Astrocyte (in vitro differentiated cells and primary cell): ENCODE results near the gene DNALI1. TPM values are rescaled to one million over a fixed set of nuclear protein-coding genes. Genes with fewer than 3 reads are reported as not detected.
"Not testable (repeated sequence)": the region's sequence is repeated elsewhere in the genome, so short reads cannot be mapped to it uniquely, and the experiment has no call there.

Experiments used
- DNase-seq: peaks from one replicate; pipeline ENCODE4 v3.0.0-alpha.2; 2010; ENCODE audit warnings: low read depth
- FAIRE-seq: peaks from 2 replicates; lab custom pipeline; 2011; peaks lifted over from hg19 to GRCh38; lab: Jason Lieb, UNC
- H2AFZ ChIP-seq: 2 replicates; pipeline ENCODE4 v1.6.0; 2012; ENCODE audit warnings: low read depth, low read length, inconsistent platforms
- H3K27ac ChIP-seq: 2 replicates; pipeline ENCODE4 v1.5.1; 2011; ENCODE audit warnings: low read depth, low read length, inconsistent platforms
- H3K27me3 ChIP-seq: 2 replicates; pipeline ENCODE4 v1.6.0; 2011; ENCODE audit warnings: low read length, inconsistent platforms; ENCODE audit not compliant: insufficient read depth
- H3K36me3 ChIP-seq: 2 replicates; pipeline ENCODE4 v1.5.1; 2011; ENCODE audit warnings: low read length, inconsistent platforms; ENCODE audit not compliant: insufficient read depth
- H3K4me1 ChIP-seq: 2 replicates; pipeline ENCODE4 v1.5.1; 2011; ENCODE audit warnings: low read length, inconsistent platforms; ENCODE audit not compliant: insufficient read depth
- H3K4me2 ChIP-seq: 2 replicates; pipeline ENCODE4 v1.6.0; 2012; ENCODE audit warnings: low read length, inconsistent platforms
- H3K4me3 ChIP-seq: 2 replicates; pipeline ENCODE4 v1.5.1; 2011; ENCODE audit warnings: low read depth, mild to moderate bottlenecking, low read length, inconsistent platforms; ENCODE audit not compliant: insufficient read depth
- H3K79me2 ChIP-seq: 2 replicates; pipeline ENCODE4 v1.6.0; 2012; ENCODE audit warnings: mild to moderate bottlenecking, low read length, inconsistent platforms; ENCODE audit not compliant: insufficient read depth
- H3K9ac ChIP-seq: 2 replicates; pipeline ENCODE4 v1.6.0; 2012; ENCODE audit warnings: mild to moderate bottlenecking, low read length, inconsistent platforms
- H3K9me3 ChIP-seq: 2 replicates; pipeline ENCODE4 v1.5.1; 2012; ENCODE audit warnings: low read depth, mild to moderate bottlenecking, low read length, inconsistent platforms; ENCODE audit not compliant: insufficient read depth
- H4K20me1 ChIP-seq: 2 replicates; pipeline ENCODE4 v1.6.0; 2012; ENCODE audit warnings: low read length, inconsistent platforms; ENCODE audit not compliant: insufficient read depth
- H3K27ac Mint-ChIP-seq: one replicate; pipeline ENCODE4 v1.8.0; 2021; ENCODE audit warnings: mild to moderate bottlenecking, mixed read lengths; ENCODE audit not compliant: unreplicated experiment
- H3K27me3 Mint-ChIP-seq: one replicate; pipeline ENCODE4 v1.8.0; 2021; ENCODE audit warnings: low read depth, mixed read lengths; ENCODE audit not compliant: unreplicated experiment
- H3K36me3 Mint-ChIP-seq: one replicate; pipeline ENCODE4 v1.8.0; 2021; ENCODE audit warnings: low read depth, mixed read lengths; ENCODE audit not compliant: unreplicated experiment
- H3K4me1 Mint-ChIP-seq: one replicate; pipeline ENCODE4 v1.8.0; 2021; ENCODE audit warnings: low read depth, mixed read lengths; ENCODE audit not compliant: unreplicated experiment
- H3K4me3 Mint-ChIP-seq: one replicate; pipeline ENCODE4 v1.8.0; 2021; ENCODE audit warnings: mild to moderate bottlenecking, moderate library complexity, mixed read lengths; ENCODE audit not compliant: unreplicated experiment
- H3K9me3 Mint-ChIP-seq: one replicate; pipeline ENCODE4 v1.8.0; 2021; ENCODE audit warnings: mild to moderate bottlenecking, mixed read lengths; ENCODE audit not compliant: unreplicated experiment
- CTCF ChIP-seq: IDR thresholded peaks from 2 replicates; pipeline ENCODE4 v1.5.1; 2011; ENCODE audit warnings: low read depth, mild to moderate bottlenecking, inconsistent platforms, low read length, moderate library complexity; ENCODE audit not compliant: insufficient read depth
- EZH2 ChIP-seq: IDR thresholded peaks from 2 replicates; pipeline ENCODE4 v1.6.1; 2012; ENCODE audit warnings: mild to moderate bottlenecking, low read length, inconsistent platforms; ENCODE audit not compliant: insufficient read depth
- total RNA-seq: library from RNA; stranded (reverse); gene quantifications from 2 replicates; pipeline ENCODE4 v1.2.1, GENCODE V29; 2021

Gene DNALI1
- total RNA-seq, 1 donor from 2014 or later, result 9.6 TPM

GRCh38 chr1:37532418-37533156 lies 24.2 kb upstream of the DNALI1 start:
- not testable (repeated sequence) for H3K4me3 ChIP-seq, H3K9ac ChIP-seq, H2AFZ ChIP-seq, H3K27me3 ChIP-seq, FAIRE-seq, DNase-seq, H3K4me1 Mint-ChIP-seq, H3K4me2 ChIP-seq, H3K27ac ChIP-seq, H3K9me3 ChIP-seq, H3K27me3 Mint-ChIP-seq, H3K4me3 Mint-ChIP-seq, H3K27ac Mint-ChIP-seq, H3K9me3 Mint-ChIP-seq
- H3K36me3 ChIP-seq, result peaks cover 21% of the 10 kb centered on the region
- H3K79me2 ChIP-seq, result peaks cover 11% of the 10 kb centered on the region
- H3K4me1 ChIP-seq, result peaks cover 12% of the 10 kb centered on the region
- peaks cover 15% of the 10 kb centered on the region for H4K20me1 ChIP-seq
- peaks cover 11% of the 10 kb centered on the region for H3K36me3 Mint-ChIP-seq

GRCh38 chr1:37533317-37534093 lies 23.2 kb upstream of the DNALI1 start:
- peaks cover 15% of the 10 kb centered on the region for H3K36me3 Mint-ChIP-seq
- Histone ChIP-seq H3K4me2 (no peak overlapping the region), H4K20me1 (peaks cover 15% of the 10 kb centered on the region), H3K27ac (peak overlapping the region; percentile 72), H3K4me1 (peaks cover 15% of the 10 kb centered on the region), H3K9ac (peak overlapping the region; percentile 49), H3K27me3 (no peaks in the 10 kb centered on the region), H3K36me3 (peaks cover 24% of the 10 kb centered on the region), H2AFZ (no peak overlapping the region), H3K79me2 (peaks cover 11% of the 10 kb centered on the region), H3K9me3 (no peaks in the 10 kb centered on the region), H3K4me3 (no peak overlapping the region)
- peaks cover 8% of the 10 kb centered on the region for H3K4me1 Mint-ChIP-seq
- FAIRE-seq (no peak), DNase-seq (no peak)
- TF ChIP-seq CTCF (no peak), EZH2 (no peak)
- H3K27me3 Mint-ChIP-seq, result no peaks in the 10 kb centered on the region
- no peak overlapping the region for H3K4me3 Mint-ChIP-seq
- no peaks in the 10 kb centered on the region for H3K9me3 Mint-ChIP-seq
- H3K27ac Mint-ChIP-seq, result peak overlapping the region; percentile 98

GRCh38 chr1:37537378-37537777 lies 19.4 kb upstream of the DNALI1 start:
- no peak for TF ChIP-seq EZH2
- no peak for TF ChIP-seq CTCF
- Mint-ChIP-seq H3K27me3 (no peaks in the 10 kb centered on the region), H3K4me3 (no peak overlapping the region), H3K27ac (no peak overlapping the region), H3K4me1 (peaks cover 8% of the 10 kb centered on the region), H3K36me3 (peaks cover 20% of the 10 kb centered on the region), H3K9me3 (no peaks in the 10 kb centered on the region)
- peaks cover 15% of the 10 kb centered on the region for H3K4me1 ChIP-seq
- FAIRE-seq, result no peak
- no peak overlapping the region for H3K4me3 ChIP-seq
- H4K20me1 ChIP-seq, result peaks cover 19% of the 10 kb centered on the region
- no peak for DNase-seq
- H3K79me2 ChIP-seq, result peaks cover 14% of the 10 kb centered on the region
- H3K36me3 ChIP-seq, result peaks cover 47% of the 10 kb centered on the region
- H3K4me2 ChIP-seq, result no peak overlapping the region
- H3K9me3 ChIP-seq, result no peaks in the 10 kb centered on the region
- H3K27me3 ChIP-seq, result no peaks in the 10 kb centered on the region
- H2AFZ ChIP-seq, result no peak overlapping the region
- H3K27ac ChIP-seq, result peak overlapping the region; percentile 23
- H3K9ac ChIP-seq, result no peak overlapping the region

GRCh38 chr1:37539154-37539553 lies 17.6 kb upstream of the DNALI1 start:
- not testable (repeated sequence) for H3K27me3 Mint-ChIP-seq, FAIRE-seq, H3K4me3 Mint-ChIP-seq, H3K4me2 ChIP-seq, H3K4me3 ChIP-seq, H3K27ac Mint-ChIP-seq, H3K9ac ChIP-seq, H3K9me3 Mint-ChIP-seq, H3K27me3 ChIP-seq, H3K4me1 Mint-ChIP-seq, H2AFZ ChIP-seq, H3K9me3 ChIP-seq, H3K27ac ChIP-seq, DNase-seq
- H3K36me3 ChIP-seq, result peaks cover 47% of the 10 kb centered on the region
- H3K79me2 ChIP-seq, result peaks cover 14% of the 10 kb centered on the region
- H4K20me1 ChIP-seq, result peaks cover 20% of the 10 kb centered on the region
- peaks cover 12% of the 10 kb centered on the region for H3K4me1 ChIP-seq
- H3K36me3 Mint-ChIP-seq, result peaks cover 15% of the 10 kb centered on the region
